Measurements from ENCODE around the gene ATOSB. TPM values are rescaled to one million over a fixed set of nuclear protein-coding genes. Genes with fewer than 3 reads are reported as not detected.

ATOSB gene
- total and polyA plus RNA-seq, 2 of the 8 experiments (the other 6 are each of a cell fraction or from before 2014, with no cell fraction given): 6.9 to 10.4 TPM

DNA sequence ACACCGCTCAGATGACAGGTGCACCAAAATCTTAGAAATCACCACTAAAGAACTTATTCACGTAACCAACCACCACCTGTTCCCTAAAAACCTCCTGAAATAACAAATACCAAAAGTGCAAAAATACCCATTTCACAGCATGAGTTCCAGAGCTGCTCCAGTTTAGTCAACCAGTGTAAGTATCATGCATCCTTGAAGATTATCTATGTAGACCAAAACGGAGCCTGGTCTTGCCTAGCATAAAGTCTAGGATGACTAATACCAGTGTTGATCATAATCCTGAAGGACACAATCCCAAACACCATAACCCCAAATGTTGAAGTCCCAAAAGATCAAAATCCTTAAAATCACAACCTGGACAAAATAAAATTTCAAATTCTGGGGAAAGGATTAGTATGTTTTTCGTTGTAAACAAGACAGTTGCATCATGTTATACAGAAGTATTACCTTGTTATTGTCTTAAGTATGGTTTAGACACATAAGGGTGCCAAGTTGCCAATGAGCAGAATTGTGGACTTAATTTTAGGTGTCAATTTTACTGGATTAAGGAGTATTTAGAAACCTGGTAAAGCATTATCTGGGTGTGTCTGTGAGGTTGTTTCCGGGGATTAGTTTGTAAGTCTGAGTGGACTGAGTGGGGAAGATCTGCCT, 61.4 kb downstream of the ATOSB start:
- Histone ChIP-seq H3K9me3 (ENCODE audit: insufficient read depth in 2 of 2, low read depth in 1 of 2, low read length in 1 of 2) (no peaks in the 10 kb centered on the region), H3K27me3 (replicated peaks in 1 of 4; ENCODE audit: control insufficient read depth in 3 of 4, extremely low read depth in 1 of 4, insufficient read depth in 3 of 4, low read length in 3 of 4) (no peaks in the 10 kb centered on the region), H2AFZ (ENCODE audit: low read length) (no peak overlapping the region), H3K4me2 (ENCODE audit: insufficient read depth in 1 of 2, low read depth in 2 of 2, low read length in 2 of 2) (no peak overlapping the region), H2BK12ac (ENCODE audit: low read depth, low read length) (no peak overlapping the region), H2BK120ac (replicated peaks; ENCODE audit: low read depth, low read length) (no peak overlapping the region), H2BK5ac (ENCODE audit: low read depth, low read length) (no peak overlapping the region), H3K56ac (replicated peaks; ENCODE audit: insufficient read length, low read depth, low read length) (no peak overlapping the region), H3K4me3 (ENCODE audit: extremely low read depth in 1 of 4, insufficient read depth in 2 of 4, low read depth in 3 of 4, low read length in 4 of 4) (no peak overlapping the region), H3K4ac (replicated peaks; ENCODE audit: insufficient read length, low read depth, low read length) (no peak overlapping the region), H4K20me1 (replicated peaks in 1 of 2; ENCODE audit: control insufficient read depth in 1 of 2, insufficient read depth in 2 of 2, low read length in 2 of 2) (peaks cover 5 to 10% of the 10 kb centered on the region in 2 experiments), H2BK20ac (ENCODE audit: low read length) (no peak overlapping the region), H2BK15ac (ENCODE audit: low read length) (no peak overlapping the region), H3K23me2 (ENCODE audit: low read depth, low read length) (no peaks in the 10 kb centered on the region), H3K9ac (replicated peaks in 1 of 4; ENCODE audit: extremely low read depth in 1 of 4, low read depth in 3 of 4, low read length in 3 of 4) (no peak overlapping the region), H3K4me1 (replicated peaks in 1 of 4; ENCODE audit: control insufficient read depth in 3 of 4, insufficient read depth in 4 of 4, low read length in 3 of 4) (no peaks in the 10 kb centered on the region), H3K14ac (ENCODE audit: insufficient read length) (no peak overlapping the region), H3K18ac (ENCODE audit: extremely low read depth, low read length) (no peak overlapping the region), H4K8ac (ENCODE audit: extremely low read depth, insufficient read depth, low read length) (no peak overlapping the region), H3K27ac (ENCODE audit: low read depth, low read length) (no peak overlapping the region), H3K79me2 (ENCODE audit: control insufficient read depth in 1 of 2, insufficient read depth in 2 of 2, low read length in 2 of 2) (no peaks in the 10 kb centered on the region), H3K79me1 (ENCODE audit: low read depth, low read length) (no peaks in the 10 kb centered on the region), H2AK5ac (ENCODE audit: low read depth, low read length) (no peak overlapping the region), H3K36me3 (ENCODE audit: control insufficient read depth in 2 of 4, insufficient read depth in 4 of 4, low read length in 3 of 4) (peaks cover 29 to 51% (median 40%) of the 10 kb centered on the region in 4 experiments), H4K91ac (replicated peaks; ENCODE audit: insufficient read length, low read length) (no peak overlapping the region), H4K5ac (ENCODE audit: insufficient read length, low read depth, low read length) (no peak overlapping the region), H3K23ac (ENCODE audit: insufficient read length) (no peak overlapping the region)
- CTCF ChIA-PET (ENCODE audit: partially characterized antibody): interaction anchor here (0.8 to 2.1 kb wide), 7 partner anchors 9 to 295 kb away, joined by 3 to 6 read pairs (median 3); no protein-coding TSS in a partner anchor
- DNase-seq (ENCODE audit: low read depth in 1 of 2, low spot score in 2 of 2): no peak
- POLR2A ChIA-PET (ENCODE audit: partially characterized antibody): interaction anchor here (0.6 to 5.2 kb wide), 9 partner anchors 11 to 230 kb away, joined by 3 to 43 read pairs (median 4); partner anchors contain the start of genes FANCG, PIGO and VCP
- 59% methylated on average over 5 of the region's 5 CpGs; no CpG with 5 or more reads in 1 of the 2 experiments for WGBS, 2 experiments (ENCODE audit: extremely low coverage in 1 of 2, insufficient coverage in 1 of 2, insufficient read length in 1 of 2, insufficient replicate concordance in 2 of 2, low coverage in 1 of 2, low lambda C conversion rate in 2 of 2, missing lambda C conversion rate in 1 of 2)
- FAIRE-seq: no peak
- TF ChIP-seq PHF8 (conservative IDR thresholded peaks at IDR 0.05; ENCODE audit: low read depth, low read length) (no peak), NANOG (IDR thresholded peaks at IDR 0.05; ENCODE audit: insufficient read depth, low read depth, low read length, poor library complexity, severe bottlenecking) (no peak), SP1 (IDR thresholded peaks at IDR 0.05; ENCODE audit: low read depth, low read length) (no peak), BCL11A (IDR thresholded peaks at IDR 0.05; ENCODE audit: low read depth in 2 of 2, low read length in 2 of 2) (no peak), ZNF274 (IDR thresholded peaks at IDR 0.05; ENCODE audit: borderline replicate concordance, extremely low read depth, low read length) (no peak)
- TF ChIP-seq, protein P1, sequence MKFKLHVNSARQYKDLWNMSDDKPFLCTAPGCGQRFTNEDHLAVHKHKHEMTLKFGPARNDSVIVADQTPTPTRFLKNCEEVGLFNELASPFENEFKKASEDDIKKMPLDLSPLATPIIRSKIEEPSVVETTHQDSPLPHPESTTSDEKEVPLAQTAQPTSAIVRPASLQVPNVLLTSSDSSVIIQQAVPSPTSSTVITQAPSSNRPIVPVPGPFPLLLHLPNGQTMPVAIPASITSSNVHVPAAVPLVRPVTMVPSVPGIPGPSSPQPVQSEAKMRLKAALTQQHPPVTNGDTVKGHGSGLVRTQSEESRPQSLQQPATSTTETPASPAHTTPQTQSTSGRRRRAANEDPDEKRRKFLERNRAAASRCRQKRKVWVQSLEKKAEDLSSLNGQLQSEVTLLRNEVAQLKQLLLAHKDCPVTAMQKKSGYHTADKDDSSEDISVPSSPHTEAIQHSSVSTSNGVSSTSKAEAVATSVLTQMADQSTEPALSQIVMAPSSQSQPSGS (IDR thresholded peaks at IDR 0.05; ENCODE audit: low read length): no peak

Measured in H1 (cell line).